HepG2 (cell line): ENCODE data around the gene MARCHF5.

Source experiments
- DNMT1 ChIP-seq: sonication (generic); formaldehyde crosslinking; IDR thresholded peaks from 2 replicates; pipeline ENCODE4 v1.5.1; 2020; ENCODE audit warnings: mild to moderate bottlenecking, missing genetic modification reagents
- EP300 ChIP-seq, 3 experiments: sonication (generic) in 1 of 3; formaldehyde crosslinking in 1 of 3; IDR thresholded peaks; 2 replicates each; pipeline versions ENCODE4 v1.5.1 to v1.6.1; 2011 to 2020; ENCODE audit warnings: low read depth in 2 of 3, low read length in 2 of 3, borderline replicate concordance in 1 of 3, improper control_type of control experiment in 1 of 3, mild to moderate bottlenecking in 1 of 3, missing genetic modification reagents in 1 of 3, moderate library complexity in 1 of 3
- EZH2 ChIP-seq: conservative IDR thresholded peaks from 2 replicates; pipeline ENCODE4 v1.6.1; 2012; ENCODE audit warnings: mild to moderate bottlenecking, low read depth, low read length, moderate library complexity
- POLR2AphosphoS5 ChIP-seq: IDR thresholded peaks from 2 replicates; pipeline ENCODE4 v1.6.1; 2012; ENCODE audit warnings: low read depth, low read length
- RXRA ChIP-seq: sonication (generic); formaldehyde crosslinking; IDR thresholded peaks from 2 replicates; pipeline ENCODE4 v1.5.1; 2020; ENCODE audit warnings: missing genetic modification reagents
- THRA ChIP-seq: sonication (generic); formaldehyde crosslinking; IDR thresholded peaks from 2 replicates; pipeline ENCODE4 v1.4.0; 2020; ENCODE audit warnings: missing genetic modification reagents, borderline replicate concordance
- ZNF282 ChIP-seq: fragments of 450-650 bp; IDR thresholded peaks from 2 replicates; pipeline ENCODE4 v1.6.1; 2018; ENCODE audit not compliant: partially characterized antibody
- ZNF790 ChIP-seq: sonication (generic); formaldehyde crosslinking; IDR thresholded peaks from 2 replicates; pipeline ENCODE4 v1.8.0; 2022; ENCODE audit warnings: missing genetic modification reagents, mild to moderate bottlenecking, borderline replicate concordance

GRCh38 chr10:92356041-92356440, 65.1 kb downstream of the MARCHF5 start:
- no peak for TF ChIP-seq ZNF790
- no peak for TF ChIP-seq EZH2
- no peak for TF ChIP-seq EP300 (IDR thresholded peaks at IDR 0.05; ENCODE audit: low read depth in 2 of 2, low read length in 2 of 2)
- no peak for TF ChIP-seq EP300 (CRISPR knock-in tag; IDR thresholded peaks at IDR 0.05; ENCODE audit: borderline replicate concordance)
- TF ChIP-seq THRA (CRISPR knock-in tag): no peak
- TF ChIP-seq ZNF282: no peak
- TF ChIP-seq RXRA (CRISPR knock-in tag): no peak
- TF ChIP-seq DNMT1: no peak
- no peak for TF ChIP-seq POLR2AphosphoS5
